Vagina (tissue), 2 donors: ENCODE results near the gene SAT1. TPM values are rescaled to one million over a fixed set of nuclear protein-coding genes. Genes with fewer than 3 reads are reported as not detected.
"Not testable (repeated sequence)": the region's sequence is repeated elsewhere in the genome, so short reads cannot be mapped to it uniquely, and the experiment has no call there.

Source experiments
- DNase-seq, 2 donors: peaks; one replicate each; pipeline ENCODE4 v3.0.0-alpha.2; 2017; ENCODE audit errors: extremely low spot score in 2 of 2
- H3K27ac ChIP-seq: fragments of 200-600 bp; sonication (generic); one replicate; pipeline ENCODE4 v1.5.1; 2019
- H3K27me3 ChIP-seq: fragments of 200-600 bp; sonication (generic); one replicate; pipeline ENCODE4 v1.5.1; 2019
- H3K36me3 ChIP-seq, 2 donors: fragments of 200-600 bp; sonication (generic); one replicate each; pipeline ENCODE4 v1.5.1; 2017 to 2019
- H3K4me1 ChIP-seq: fragments of 200-600 bp; sonication (generic); one replicate; pipeline ENCODE4 v1.5.1; 2019
- H3K4me3 ChIP-seq, 2 donors: fragments of 200-600 bp; sonication (generic); 1 replicate in 1 of 2; 2 replicates in 1 of 2; pipeline ENCODE4 v1.5.1; 2016 to 2019
- H3K9me3 ChIP-seq: fragments of 200-600 bp; sonication (generic); one replicate; pipeline ENCODE4 v1.5.1; 2019
- POLR2A ChIP-seq, 2 donors: fragments of 450-650 bp; IDR thresholded peaks; one replicate each; pipeline ENCODE4 v1.6.1; 2017; ENCODE audit warnings: antibody characterized with exemption in 2 of 2, mild to moderate bottlenecking in 2 of 2, moderate library complexity in 2 of 2
- POLR2AphosphoS5 ChIP-seq, 2 donors: sonication (generic); formaldehyde crosslinking; IDR thresholded peaks; one replicate each; pipeline ENCODE4 v1.9.0; 2017; ENCODE audit warnings: antibody characterized with exemption in 2 of 2, mild to moderate bottlenecking in 2 of 2, low read depth in 1 of 2; ENCODE audit not compliant: insufficient read depth in 1 of 2
- intact Hi-C: fragments of 100-400 bp; cut with DNase I; formaldehyde crosslinking; loops from one replicate; pipeline ENCODE4 v1.15.1; 2023
- total RNA-seq: library from RNA; depleted of rRNA; stranded (reverse); fragments of >200 nt; gene quantifications from one replicate; pipeline ENCODE4 v1.2.3, GENCODE V29; 2016
- TF ChIP-seq, protein P1 (sequence below), 3 experiments: fragments of 450-650 bp in 2 of 3; fragments of 200-600 bp in 1 of 3; sonication (generic) in 1 of 3; IDR thresholded peaks; one replicate each; pipeline ENCODE4 v1.5.1; 2017 to 2019; ENCODE audit warnings: antibody characterized with exemption in 3 of 3, mild to moderate bottlenecking in 2 of 3, moderate library complexity in 2 of 3

The SAT1 gene
- total RNA-seq, 1 donor from 2014 or later: 389 TPM

DNA sequence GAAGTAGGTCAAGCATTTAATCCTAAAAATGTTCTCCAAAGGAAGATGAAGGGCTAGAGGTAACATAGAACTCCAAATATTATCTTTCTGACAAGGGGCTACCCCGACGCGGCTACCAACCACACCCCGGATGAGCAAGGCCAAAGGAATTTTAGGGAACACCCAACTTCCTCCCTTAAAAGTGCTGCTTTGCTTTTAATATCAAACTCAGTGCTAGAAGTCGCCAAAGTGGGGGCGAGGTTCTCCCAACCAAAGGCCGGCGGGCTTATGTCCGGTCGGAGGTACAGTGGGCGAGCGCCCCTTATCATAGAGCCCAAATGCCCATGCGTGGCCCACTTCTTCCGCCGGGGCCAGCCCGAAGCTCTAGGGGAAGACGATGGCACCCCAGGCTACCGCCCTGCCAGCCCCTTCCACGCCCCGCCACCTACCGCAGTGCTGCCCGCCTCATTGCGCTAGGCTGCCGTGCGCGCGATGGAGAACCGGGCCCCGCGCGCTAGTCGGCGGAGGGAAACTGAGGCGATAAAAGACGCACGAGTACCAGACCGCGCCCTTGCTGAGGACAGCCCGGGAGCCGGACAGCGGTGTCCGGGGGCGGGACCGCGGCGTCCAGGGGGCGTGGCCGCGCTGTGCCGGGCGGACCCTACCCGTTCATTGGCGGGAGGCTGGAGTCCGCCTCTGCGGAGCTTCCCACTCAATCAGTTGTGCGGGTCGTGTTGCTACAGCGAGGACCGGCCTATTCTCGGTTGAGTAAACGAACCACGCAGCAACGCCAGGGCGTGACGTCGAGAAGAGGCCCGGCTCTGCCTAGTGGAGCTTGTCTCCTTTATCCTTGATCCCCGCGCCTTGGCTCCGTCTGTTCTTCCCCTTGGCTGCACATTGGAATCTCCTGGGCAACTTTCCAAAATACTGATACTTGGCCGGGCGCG, 40.0 kb upstream of the SAT1 start, which contains the start of gene ACOT9:
TSS of gene ACOT9 (minus strand) at position 580 of the 926 bp plus-strand sequence. CDS start at position 448, 132 bp downstream.
- H3K4me1 ChIP-seq: peaks cover 6% of the 10 kb centered on the region
- no peaks in the 10 kb centered on the region for H3K36me3 ChIP-seq
- H3K4me3 ChIP-seq: peak within 1 kb of the TSS; percentile 46 to 57
- peak in 1 of 2 donors; percentile 94 for DNase-seq
- intact Hi-C loops: no loop called here
- no peaks in the 10 kb centered on the region for H3K27me3 ChIP-seq
- peak in 1 of 2 donors; percentile 39 for TF ChIP-seq POLR2A (IDR thresholded peaks at IDR 0.05)
- peak; percentile 33 to 94 for TF ChIP-seq POLR2AphosphoS5 (IDR thresholded peaks at IDR 0.05; ENCODE audit: insufficient read depth in 1 of 2, low read depth in 1 of 2)
- TF ChIP-seq, protein P1, sequence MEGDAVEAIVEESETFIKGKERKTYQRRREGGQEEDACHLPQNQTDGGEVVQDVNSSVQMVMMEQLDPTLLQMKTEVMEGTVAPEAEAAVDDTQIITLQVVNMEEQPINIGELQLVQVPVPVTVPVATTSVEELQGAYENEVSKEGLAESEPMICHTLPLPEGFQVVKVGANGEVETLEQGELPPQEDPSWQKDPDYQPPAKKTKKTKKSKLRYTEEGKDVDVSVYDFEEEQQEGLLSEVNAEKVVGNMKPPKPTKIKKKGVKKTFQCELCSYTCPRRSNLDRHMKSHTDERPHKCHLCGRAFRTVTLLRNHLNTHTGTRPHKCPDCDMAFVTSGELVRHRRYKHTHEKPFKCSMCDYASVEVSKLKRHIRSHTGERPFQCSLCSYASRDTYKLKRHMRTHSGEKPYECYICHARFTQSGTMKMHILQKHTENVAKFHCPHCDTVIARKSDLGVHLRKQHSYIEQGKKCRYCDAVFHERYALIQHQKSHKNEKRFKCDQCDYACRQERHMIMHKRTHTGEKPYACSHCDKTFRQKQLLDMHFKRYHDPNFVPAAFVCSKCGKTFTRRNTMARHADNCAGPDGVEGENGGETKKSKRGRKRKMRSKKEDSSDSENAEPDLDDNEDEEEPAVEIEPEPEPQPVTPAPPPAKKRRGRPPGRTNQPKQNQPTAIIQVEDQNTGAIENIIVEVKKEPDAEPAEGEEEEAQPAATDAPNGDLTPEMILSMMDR (IDR thresholded peaks at IDR 0.05): no peak
- no peaks in the 10 kb centered on the region for H3K9me3 ChIP-seq
- H3K27ac ChIP-seq: peak within 1 kb of the TSS; percentile 78

DNA sequence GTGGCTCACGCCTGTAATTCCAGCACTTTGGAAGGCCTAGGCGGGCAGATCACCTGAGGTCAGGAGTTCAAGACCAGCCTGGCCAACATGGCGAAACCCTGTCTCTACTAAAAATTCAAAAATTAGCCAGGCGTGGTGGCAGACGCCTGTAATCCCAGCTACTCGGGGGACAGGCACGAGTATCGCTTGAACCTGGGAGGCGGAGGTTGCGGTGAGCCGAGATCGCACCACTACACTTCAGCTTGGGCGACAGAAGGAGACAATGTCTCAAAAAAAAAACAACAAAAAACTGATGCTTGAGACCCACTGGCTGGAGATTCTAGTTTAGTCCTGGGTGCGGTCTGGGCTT, 39.4 kb upstream of the SAT1 start:
- H3K27me3 ChIP-seq, H3K36me3 ChIP-seq, H3K4me1 ChIP-seq, H3K9me3 ChIP-seq, DNase-seq, intact Hi-C loops: not testable (repeated sequence)
- peak overlapping the region; percentile 78 for H3K27ac ChIP-seq
- peak overlapping the region; percentile 23 to 57 for H3K4me3 ChIP-seq

DNA sequence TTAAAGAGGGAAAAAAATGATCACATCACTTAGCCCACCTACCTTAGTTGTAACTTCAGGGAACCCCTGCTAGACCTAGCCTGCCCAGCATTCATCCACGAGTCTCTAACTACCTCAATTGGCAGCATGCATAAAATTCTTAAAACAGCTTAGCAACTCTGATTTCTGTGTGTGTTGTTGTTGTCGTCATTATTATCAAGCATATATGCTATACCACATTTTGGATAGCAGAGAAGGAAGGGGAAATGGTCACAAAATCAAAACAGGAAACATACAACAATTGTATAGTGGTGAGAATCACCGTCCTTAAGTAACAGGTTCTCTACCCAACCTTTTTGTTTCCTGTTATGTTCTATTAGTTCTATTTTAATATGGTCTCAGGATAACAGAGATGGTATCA, 37.2 kb upstream of the SAT1 start:
- intact Hi-C loops: no loop called here
- Histone ChIP-seq H3K4me1 (peaks cover 6% of the 10 kb centered on the region), H3K36me3 (no peaks in the 10 kb centered on the region), H3K4me3 (no peak overlapping the region), H3K27me3 (no peaks in the 10 kb centered on the region), H3K9me3 (no peaks in the 10 kb centered on the region), H3K27ac (no peak overlapping the region)
- no peak for DNase-seq
- no peak for TF ChIP-seq POLR2AphosphoS5 (IDR thresholded peaks at IDR 0.05; ENCODE audit: insufficient read depth in 1 of 2, low read depth in 1 of 2)
- no peak for TF ChIP-seq POLR2A (IDR thresholded peaks at IDR 0.05)
- TF ChIP-seq, protein P1 (IDR thresholded peaks at IDR 0.05): no peak

DNA sequence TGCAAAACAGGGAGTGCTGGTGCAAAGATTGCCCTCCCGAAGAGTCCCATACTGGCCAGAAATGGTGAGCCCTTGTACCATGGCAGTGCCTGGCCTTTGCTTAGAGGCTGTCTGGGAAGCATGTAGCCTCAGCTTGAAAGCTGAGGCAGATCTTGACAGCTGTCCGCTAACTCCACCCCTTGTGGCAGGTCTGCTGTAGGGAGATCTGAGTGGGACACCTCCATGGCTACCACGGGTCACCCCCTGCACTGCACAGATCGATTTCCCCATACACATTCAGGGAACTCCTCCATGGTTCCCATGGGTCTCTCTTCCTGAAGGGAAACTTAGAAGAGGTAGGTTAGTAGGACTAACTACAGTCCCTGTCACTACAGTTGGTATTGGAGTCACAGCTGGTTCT, 33.8 kb upstream of the SAT1 start:
- Histone ChIP-seq H3K9me3 (no peaks in the 10 kb centered on the region), H3K4me3 (no peak overlapping the region), H3K4me1 (no peaks in the 10 kb centered on the region), H3K27me3 (no peaks in the 10 kb centered on the region), H3K27ac (no peak overlapping the region), H3K36me3 (no peaks in the 10 kb centered on the region)
- TF ChIP-seq POLR2A (IDR thresholded peaks at IDR 0.05) (no peak), POLR2AphosphoS5 (IDR thresholded peaks at IDR 0.05; ENCODE audit: insufficient read depth in 1 of 2, low read depth in 1 of 2) (no peak)
- TF ChIP-seq, protein P1 (IDR thresholded peaks at IDR 0.05): no peak
- intact Hi-C loops: no loop called here
- no peak for DNase-seq

DNA sequence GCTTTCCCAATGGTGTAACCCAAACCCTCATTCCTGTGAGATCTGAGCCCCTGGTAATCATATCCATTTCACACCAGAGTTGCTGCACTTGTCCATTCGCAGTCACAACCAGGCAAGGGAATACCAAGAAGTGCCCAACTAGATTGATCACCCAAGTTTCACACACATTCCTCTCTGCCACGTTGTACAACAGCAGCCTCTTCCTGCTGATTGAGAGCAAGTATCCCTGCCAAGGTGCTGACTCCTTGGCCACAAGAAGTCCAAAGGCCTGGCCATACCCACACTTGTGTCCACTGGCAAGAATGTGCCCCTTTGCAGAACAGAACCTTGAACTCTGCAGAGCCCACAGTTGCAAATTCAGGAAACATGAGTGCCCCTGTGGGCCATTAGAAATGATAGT, 33.4 kb upstream of the SAT1 start:
- no peaks in the 10 kb centered on the region for H3K36me3 ChIP-seq
- no peak for DNase-seq
- no peaks in the 10 kb centered on the region for H3K4me1 ChIP-seq
- TF ChIP-seq, protein P1 (IDR thresholded peaks at IDR 0.05): no peak
- TF ChIP-seq POLR2A (IDR thresholded peaks at IDR 0.05) (no peak), POLR2AphosphoS5 (IDR thresholded peaks at IDR 0.05; ENCODE audit: insufficient read depth in 1 of 2, low read depth in 1 of 2) (no peak)
- H3K9me3 ChIP-seq: no peaks in the 10 kb centered on the region
- no peaks in the 10 kb centered on the region for H3K27me3 ChIP-seq
- H3K4me3 ChIP-seq: no peak overlapping the region
- intact Hi-C loops: no loop called here
- H3K27ac ChIP-seq: no peak overlapping the region
